Gastrocnemius medialis (tissue), 4 donors: ENCODE data around the gene LRG1.

Experiments used
- POLR2A ChIP-seq, 2 donors: fragments of 450-650 bp; IDR thresholded peaks; one replicate each; pipeline ENCODE4 v1.6.1; 2017; ENCODE audit warnings: antibody characterized with exemption in 2 of 2, mild to moderate bottlenecking in 2 of 2, moderate library complexity in 2 of 2
- TF ChIP-seq, protein P1 (sequence below), 5 experiments: fragments of 450-650 bp in 3 of 5; fragments of 200-600 bp in 2 of 5; sonication (generic) in 2 of 5; IDR thresholded peaks in 4 of 5; conservative IDR thresholded peaks in 1 of 5; 1 replicate in 4 of 5; 2 replicates in 1 of 5; pipeline ENCODE4 v1.5.1; 2016 to 2019; ENCODE audit warnings: antibody characterized with exemption in 5 of 5, mild to moderate bottlenecking in 3 of 5, moderate library complexity in 3 of 5

DNA sequence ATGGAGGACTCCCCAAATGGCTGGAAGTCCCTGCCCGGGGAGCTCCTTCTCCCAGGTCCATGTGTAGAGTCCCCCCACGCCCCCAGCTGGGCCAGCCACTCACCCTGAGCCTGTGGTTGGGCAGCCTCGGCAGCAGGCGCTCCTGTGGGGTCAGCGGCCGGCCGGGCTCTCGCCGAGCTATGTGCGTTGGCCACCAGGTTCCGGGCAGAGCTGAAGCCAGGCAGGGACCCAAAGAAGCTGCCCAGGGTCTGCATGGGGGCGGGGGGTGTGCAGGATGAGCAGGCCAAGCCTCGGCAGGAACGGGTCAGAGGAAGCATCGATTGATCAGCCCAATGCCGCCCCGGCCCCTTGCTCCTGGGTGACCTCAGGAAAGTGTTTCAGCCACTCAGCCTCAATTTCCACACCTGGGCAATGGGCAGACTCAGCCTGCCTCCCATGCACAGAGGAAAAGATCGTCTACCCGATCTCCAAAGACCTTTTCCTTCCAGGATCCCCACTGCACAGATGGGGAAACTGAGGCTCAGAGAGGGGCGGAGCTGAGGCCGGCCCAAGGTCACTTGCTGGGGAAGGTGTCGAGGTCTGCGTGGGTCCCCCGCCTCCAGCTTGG lies 22.3 kb downstream of the LRG1 start:
- TF ChIP-seq, protein P1, sequence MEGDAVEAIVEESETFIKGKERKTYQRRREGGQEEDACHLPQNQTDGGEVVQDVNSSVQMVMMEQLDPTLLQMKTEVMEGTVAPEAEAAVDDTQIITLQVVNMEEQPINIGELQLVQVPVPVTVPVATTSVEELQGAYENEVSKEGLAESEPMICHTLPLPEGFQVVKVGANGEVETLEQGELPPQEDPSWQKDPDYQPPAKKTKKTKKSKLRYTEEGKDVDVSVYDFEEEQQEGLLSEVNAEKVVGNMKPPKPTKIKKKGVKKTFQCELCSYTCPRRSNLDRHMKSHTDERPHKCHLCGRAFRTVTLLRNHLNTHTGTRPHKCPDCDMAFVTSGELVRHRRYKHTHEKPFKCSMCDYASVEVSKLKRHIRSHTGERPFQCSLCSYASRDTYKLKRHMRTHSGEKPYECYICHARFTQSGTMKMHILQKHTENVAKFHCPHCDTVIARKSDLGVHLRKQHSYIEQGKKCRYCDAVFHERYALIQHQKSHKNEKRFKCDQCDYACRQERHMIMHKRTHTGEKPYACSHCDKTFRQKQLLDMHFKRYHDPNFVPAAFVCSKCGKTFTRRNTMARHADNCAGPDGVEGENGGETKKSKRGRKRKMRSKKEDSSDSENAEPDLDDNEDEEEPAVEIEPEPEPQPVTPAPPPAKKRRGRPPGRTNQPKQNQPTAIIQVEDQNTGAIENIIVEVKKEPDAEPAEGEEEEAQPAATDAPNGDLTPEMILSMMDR (IDR thresholded peaks at IDR 0.05 in 4 of 5, conservative IDR thresholded peaks at IDR 0.05 in 1 of 5) = no peak
- no peak for TF ChIP-seq POLR2A (IDR thresholded peaks at IDR 0.05)
